ELF-1 (cell line): ENCODE results near the gene MANEAL.

Experiments
- DNase-seq: peaks from one replicate; pipeline ENCODE4 v3.0.0-alpha.2; 2016; ENCODE audit warnings: low read depth, low spot score

Gene MANEAL

GRCh38 chr1:37778654-37779053 lies 15.0 kb upstream of the MANEAL start:
- no peak for DNase-seq

DNA sequence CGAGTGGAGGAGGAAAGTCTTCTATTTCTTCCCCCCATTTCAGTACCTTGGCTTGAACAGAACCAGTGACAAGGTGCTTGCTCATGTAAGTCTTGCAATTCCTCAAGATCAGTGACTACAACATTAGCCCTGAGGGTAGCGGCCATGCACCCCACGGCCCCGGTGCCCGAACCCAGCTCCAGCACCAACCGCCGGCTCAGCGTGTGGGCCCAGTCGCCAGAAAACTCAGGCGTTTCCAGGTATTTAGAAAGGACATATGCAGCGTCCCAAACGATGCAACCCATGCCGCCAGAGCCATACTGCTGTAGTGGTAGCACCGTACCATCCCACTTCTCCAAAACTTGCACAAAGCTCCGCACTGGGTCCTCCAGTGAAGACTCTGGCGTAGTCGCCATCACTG lies 11.2 kb upstream of the MANEAL start:
- DNase-seq = no peak

- DNase-seq = no peak
These were observed 532 bp upstream of the MANEAL start for GRCh38 chr1:37792943-37793686.

GRCh38 chr1:37794372-37795339 lies 1.0 kb downstream of the MANEAL start:
- DNase-seq = no peak

DNA sequence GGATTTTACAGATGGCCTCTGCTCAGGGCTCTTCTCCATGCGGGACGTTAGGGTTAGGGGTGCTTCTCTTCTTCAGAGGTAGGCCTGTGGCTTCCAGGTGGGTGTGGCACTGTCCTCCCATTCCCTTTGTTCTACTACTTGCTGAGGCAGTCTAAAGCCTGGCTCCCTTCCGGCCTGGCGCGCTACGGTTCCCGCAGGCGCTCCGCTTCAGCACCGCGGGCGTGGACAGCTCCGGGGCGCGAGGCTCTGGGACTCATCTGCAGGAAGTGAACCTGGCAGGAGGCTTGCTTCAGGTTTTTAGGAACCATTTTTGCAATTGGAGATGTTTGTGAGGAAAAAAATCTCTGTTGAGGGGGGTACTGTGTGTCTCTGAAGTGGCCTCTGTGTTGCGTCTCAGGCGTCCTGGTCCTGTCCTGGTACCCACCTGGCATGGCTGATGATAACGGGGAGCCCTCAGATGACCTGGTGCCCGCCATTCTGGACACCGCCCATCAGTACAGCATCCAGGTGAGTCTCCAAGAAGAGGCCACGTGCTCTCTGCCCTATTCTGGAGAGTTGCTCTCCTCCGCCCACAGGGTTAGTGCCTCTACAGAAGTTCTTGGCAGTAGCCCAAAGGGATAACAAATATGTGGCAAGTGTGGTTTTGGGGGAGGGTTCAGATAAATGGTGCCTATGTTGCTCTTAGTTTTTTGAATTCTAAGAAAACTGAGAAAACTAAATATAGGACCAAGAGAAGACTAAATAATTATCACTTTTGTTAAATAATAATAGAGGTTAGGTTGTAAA lies 1.9 kb downstream of the MANEAL start:
- DNase-seq = peak; percentile 95

GRCh38 chr1:37797750-37798345 lies 4.2 kb downstream of the MANEAL start:
- DNase-seq = no peak

DNA sequence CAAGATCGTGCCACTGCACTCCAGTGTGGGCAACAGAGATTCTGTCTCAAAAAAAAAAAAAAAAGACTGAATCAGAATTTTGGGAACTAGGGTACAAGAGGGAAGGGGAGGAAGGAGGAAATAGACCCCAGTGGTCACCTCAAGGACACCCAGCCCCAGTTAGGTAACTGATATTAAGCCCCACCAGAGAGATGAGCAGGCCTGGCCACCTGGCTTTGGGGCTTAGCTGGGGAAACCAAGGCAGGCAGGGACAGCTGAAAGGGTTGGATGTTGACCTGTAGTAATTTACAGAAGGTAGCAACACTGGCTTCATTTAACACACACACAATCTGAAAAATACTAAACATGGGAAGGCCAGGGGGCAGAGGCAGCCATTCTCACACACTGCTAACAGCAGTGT lies 8.8 kb downstream of the MANEAL start:
- no peak for DNase-seq

GRCh38 chr1:37807220-37807554 lies 13.5 kb downstream of the MANEAL start:
- DNase-seq = no peak

DNA sequence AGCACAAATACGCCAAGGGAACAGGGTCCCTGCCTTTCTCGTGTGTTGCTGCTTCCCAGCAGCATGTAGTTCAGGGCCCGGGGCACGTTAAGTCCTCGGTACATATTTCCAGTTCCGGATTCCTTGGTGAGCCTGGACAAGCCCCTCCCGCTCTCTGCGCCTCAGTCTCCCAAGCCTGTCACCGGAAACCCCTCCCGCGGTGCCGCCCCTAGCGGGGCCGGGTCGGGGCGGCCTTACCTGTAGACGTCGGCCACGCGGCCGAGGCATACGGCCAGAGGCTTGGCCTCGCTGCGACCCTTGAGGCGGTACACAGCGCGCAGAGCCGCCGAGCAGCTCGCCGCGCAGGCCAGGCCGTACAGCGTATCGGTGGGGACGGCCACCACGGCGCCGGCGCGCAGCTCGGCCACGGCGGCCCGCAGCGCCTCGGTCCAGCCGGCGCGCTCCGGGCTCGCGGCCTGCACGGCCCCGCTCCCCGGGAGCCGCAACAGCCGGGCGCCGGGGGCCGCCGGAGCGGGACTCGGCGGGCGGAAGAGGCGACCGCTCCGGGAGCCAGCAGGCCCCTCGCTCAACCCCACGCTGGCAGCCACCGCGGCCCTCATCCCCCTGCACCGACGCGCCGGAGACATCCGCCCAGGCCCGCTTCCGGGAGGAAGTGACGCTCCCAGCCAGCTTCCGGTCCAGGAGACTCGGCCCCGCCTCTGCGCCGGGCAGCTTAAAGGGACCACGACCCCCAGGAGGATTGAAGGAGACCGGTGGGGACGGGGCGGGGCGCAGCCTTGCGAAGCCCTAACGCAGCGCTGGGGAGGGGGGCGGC lies 14.1 kb downstream of the MANEAL start, which contains the start of the genes C1orf122 and YRDC:
TSS of gene C1orf122 (plus strand) at position 236 of the 814 bp plus-strand sequence. CDS start 615 bp downstream, outside the sequence.
TSS of gene YRDC (minus strand) at position 654 of the 814 bp plus-strand sequence. CDS start at position 626, 28 bp downstream.
- peak; percentile 94 for DNase-seq

DNA sequence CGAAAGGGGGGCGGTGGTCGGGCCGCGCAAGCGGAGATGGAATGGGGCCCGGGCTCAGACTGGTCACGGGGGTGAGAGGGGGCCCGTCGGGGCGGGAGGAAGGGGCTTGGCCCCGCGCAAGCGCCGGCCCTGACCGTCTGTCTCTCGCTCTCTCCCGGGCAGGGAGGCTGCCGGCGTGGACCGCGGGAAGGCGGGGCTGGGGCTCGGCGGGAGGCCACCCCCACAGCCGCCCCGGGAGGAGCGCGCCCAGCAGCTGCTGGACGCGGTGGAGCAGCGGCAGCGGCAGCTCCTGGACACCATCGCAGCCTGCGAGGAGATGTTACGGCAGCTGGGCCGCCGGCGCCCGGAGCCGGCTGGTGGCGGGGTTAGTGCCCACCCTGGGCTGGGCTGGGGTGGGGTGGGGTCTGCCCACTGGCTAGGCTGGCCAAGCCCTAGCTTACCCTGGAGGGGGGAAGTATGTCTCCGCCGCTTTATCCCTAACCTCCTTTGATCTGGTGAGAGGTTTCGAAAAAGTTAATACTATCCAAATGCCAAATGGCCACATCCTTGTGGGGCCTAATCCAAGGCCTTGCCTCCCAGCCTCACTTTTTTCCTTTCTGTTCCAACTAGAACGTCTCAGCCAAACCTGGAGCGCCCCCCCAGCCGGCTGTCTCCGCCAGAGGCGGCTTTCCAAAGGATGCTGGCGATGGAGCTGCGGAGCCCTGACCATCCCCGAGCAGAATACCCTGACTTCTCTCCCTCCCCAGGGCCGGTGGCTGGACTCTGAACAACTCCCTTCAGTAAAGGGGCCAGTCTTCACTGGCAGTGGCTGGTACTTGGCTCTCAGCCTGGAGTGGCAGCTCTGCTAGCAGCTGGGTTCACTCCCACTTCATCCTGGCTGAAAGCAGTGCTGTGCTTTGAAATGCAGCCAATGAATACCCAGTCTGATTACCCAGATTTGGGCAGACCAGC lies 15.0 kb downstream of the MANEAL start:
- peak; percentile 74 for DNase-seq

GRCh38 chr1:37809942-37810341 lies 16.3 kb downstream of the MANEAL start:
- DNase-seq = no peak

- DNase-seq = peak; percentile 83
These were observed 17.5 kb downstream of the MANEAL start for GRCh38 chr1:37811027-37811655.

- DNase-seq = no peak
These were observed 20.0 kb downstream of the MANEAL start for GRCh38 chr1:37813529-37814145.

GRCh38 chr1:37814252-37814651 lies 20.6 kb downstream of the MANEAL start:
- no peak for DNase-seq

GRCh38 chr1:37817481-37817880 lies 23.8 kb downstream of the MANEAL start:
- peak; percentile 35 for DNase-seq

- no peak for DNase-seq
These were observed 27.8 kb downstream of the MANEAL start for GRCh38 chr1:37821481-37821880.

GRCh38 chr1:37822906-37823815 lies 29.5 kb downstream of the MANEAL start:
- no peak for DNase-seq
